ENCODE data around the gene RCCD1.
"Not testable (repeated sequence)": the region's sequence is repeated elsewhere in the genome, so short reads cannot be mapped to it uniquely, and the experiment has no call there.

RCCD1 gene

DNA sequence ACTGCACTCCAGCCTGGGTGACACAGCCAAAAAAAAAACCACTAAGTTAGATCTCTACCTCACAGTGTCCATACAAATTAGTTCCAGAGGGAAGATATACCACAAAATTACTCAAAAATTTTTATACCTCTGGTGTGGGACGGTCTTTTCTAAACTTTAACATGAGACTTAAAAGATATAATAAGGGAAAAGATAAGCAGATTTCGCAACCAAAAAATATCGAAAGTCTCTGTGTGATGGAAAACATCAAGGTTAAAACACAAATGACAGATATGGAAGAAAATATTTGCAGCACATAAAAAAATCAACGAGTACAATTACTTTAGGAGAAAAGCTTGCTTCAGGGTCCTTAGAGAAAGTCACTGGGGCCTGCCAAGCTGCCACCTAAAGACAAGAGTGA is 32.8 kb upstream of the RCCD1 start:
- H4K8ac ChIP-seq (ENCODE audit: low read depth, low read length) = no peak overlapping the region
- no peak overlapping the region for H3K56ac ChIP-seq (ENCODE audit: low read length)
- no peak overlapping the region for H2BK15ac ChIP-seq (replicated peaks; ENCODE audit: low read depth)
- no peak overlapping the region for H2BK120ac ChIP-seq (ENCODE audit: low read depth, low read length)
- no peak overlapping the region for H2BK5ac ChIP-seq (ENCODE audit: low read length)
- H3K27ac ChIP-seq (ENCODE audit: low read depth, low read length) = no peak overlapping the region
- DNase-seq = no peak
- H3K4me2 ChIP-seq (ENCODE audit: low read length) = no peak overlapping the region
- no peaks in the 10 kb centered on the region for H3K4me1 ChIP-seq (ENCODE audit: control insufficient read depth, low read depth, low read length)
- WGBS (ENCODE audit: extremely low coverage, insufficient coverage, low lambda C conversion rate) = no CpG with 5 or more reads among the region's 4 CpGs
- H3K4me3 ChIP-seq (ENCODE audit: low read length) = no peak overlapping the region
- H3K27me3 ChIP-seq (ENCODE audit: insufficient read depth, low read length, poor library complexity) = no peaks in the 10 kb centered on the region
- no peak overlapping the region for H3K9ac ChIP-seq (ENCODE audit: low read length)
- no peaks in the 10 kb centered on the region for H3K79me1 ChIP-seq (ENCODE audit: low read length)
- H3K18ac ChIP-seq (ENCODE audit: low read length) = no peak overlapping the region
- no peak overlapping the region for H3K4ac ChIP-seq (ENCODE audit: low read depth, low read length)
- no peak overlapping the region for H4K5ac ChIP-seq (ENCODE audit: low read length)
- no peaks in the 10 kb centered on the region for H3K36me3 ChIP-seq (ENCODE audit: control insufficient read depth, insufficient read depth, low read length)
- no peak overlapping the region for H2AK5ac ChIP-seq (ENCODE audit: low read length)
- no peaks in the 10 kb centered on the region for H3K79me2 ChIP-seq (ENCODE audit: control insufficient read depth, insufficient read depth, low read length)
- H3K23ac ChIP-seq (ENCODE audit: low read length) = no peak overlapping the region

DNA sequence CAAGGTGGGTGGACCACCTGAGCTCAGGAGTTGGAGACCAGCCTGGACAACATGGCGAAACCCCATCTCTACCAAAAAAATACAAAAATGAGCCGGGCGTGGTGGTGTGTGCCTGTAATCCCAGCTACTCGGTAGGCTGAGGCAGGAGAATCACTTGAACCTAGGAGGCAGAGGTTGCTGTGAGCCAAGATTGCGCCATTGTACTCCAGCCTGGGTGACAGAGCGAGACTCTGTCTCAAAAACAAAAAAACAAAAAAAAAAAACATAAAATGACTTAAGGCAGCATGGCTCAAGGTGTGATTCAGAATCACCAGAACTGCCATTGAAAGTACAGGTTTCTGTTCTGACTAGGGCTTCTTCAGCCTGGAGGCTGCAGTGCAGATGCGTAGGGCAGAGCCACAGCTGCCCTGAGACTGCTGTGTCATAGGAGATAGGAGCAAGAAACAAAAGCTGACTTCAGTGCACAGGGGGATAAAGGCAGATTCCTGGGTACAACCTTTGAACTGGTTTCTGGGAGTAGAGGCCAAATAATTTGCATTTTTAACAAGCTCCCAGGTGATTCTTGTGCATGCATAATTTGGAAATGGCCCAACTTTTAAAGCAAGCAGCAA is 31.9 kb upstream of the RCCD1 start:
- H3K4me2 ChIP-seq (ENCODE audit: low read length); H2AK5ac ChIP-seq (ENCODE audit: low read length); H3K79me2 ChIP-seq (ENCODE audit: control insufficient read depth, insufficient read depth, low read length); H3K4me1 ChIP-seq (ENCODE audit: control insufficient read depth, low read depth, low read length); H3K4ac ChIP-seq (ENCODE audit: low read depth, low read length); H2BK120ac ChIP-seq (ENCODE audit: low read depth, low read length); H3K4me3 ChIP-seq (ENCODE audit: low read length); H3K27ac ChIP-seq (ENCODE audit: low read depth, low read length); H4K8ac ChIP-seq (ENCODE audit: low read depth, low read length); H2BK15ac ChIP-seq (replicated peaks; ENCODE audit: low read depth); H2BK5ac ChIP-seq (ENCODE audit: low read length); H4K5ac ChIP-seq (ENCODE audit: low read length); H3K79me1 ChIP-seq (ENCODE audit: low read length); DNase-seq; H3K23ac ChIP-seq (ENCODE audit: low read length); H3K36me3 ChIP-seq (ENCODE audit: control insufficient read depth, insufficient read depth, low read length); H3K9ac ChIP-seq (ENCODE audit: low read length); H3K56ac ChIP-seq (ENCODE audit: low read length); H3K27me3 ChIP-seq (ENCODE audit: insufficient read depth, low read length, poor library complexity); H3K18ac ChIP-seq (ENCODE audit: low read length): not testable (repeated sequence)
- no CpG with 5 or more reads among the region's 7 CpGs for WGBS (ENCODE audit: extremely low coverage, insufficient coverage, low lambda C conversion rate)

DNA sequence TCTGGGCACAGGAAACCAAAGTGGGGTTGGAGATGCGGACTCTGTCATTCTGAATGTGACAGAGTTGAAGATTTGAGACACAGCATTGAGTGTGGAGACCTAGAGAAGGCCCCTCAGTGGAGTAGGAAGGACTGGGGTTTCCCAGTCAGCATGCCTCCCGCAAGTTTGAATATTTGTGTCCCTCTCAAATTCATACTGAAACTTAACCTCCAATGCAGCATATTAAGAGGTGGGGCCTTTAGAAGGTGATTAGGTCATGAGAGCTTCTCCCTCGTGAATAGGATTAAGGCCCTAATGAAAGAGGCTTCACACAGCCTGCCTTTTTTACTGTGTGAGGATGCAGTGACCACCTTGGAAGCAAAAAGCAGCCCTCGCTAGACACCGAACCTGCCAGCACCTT is 30.3 kb upstream of the RCCD1 start:
- H3K79me2 ChIP-seq (ENCODE audit: control insufficient read depth, insufficient read depth, low read length) = no peaks in the 10 kb centered on the region
- no peak overlapping the region for H3K4me3 ChIP-seq (ENCODE audit: low read length)
- DNase-seq = no peak
- no peak overlapping the region for H4K5ac ChIP-seq (ENCODE audit: low read length)
- no peak overlapping the region for H3K4me2 ChIP-seq (ENCODE audit: low read length)
- H3K27me3 ChIP-seq (ENCODE audit: insufficient read depth, low read length, poor library complexity) = no peaks in the 10 kb centered on the region
- no peaks in the 10 kb centered on the region for H3K36me3 ChIP-seq (ENCODE audit: control insufficient read depth, insufficient read depth, low read length)
- no CpG with 5 or more reads among the region's 5 CpGs for WGBS (ENCODE audit: extremely low coverage, insufficient coverage, low lambda C conversion rate)
- no peak overlapping the region for H3K27ac ChIP-seq (ENCODE audit: low read depth, low read length)
- H2BK5ac ChIP-seq (ENCODE audit: low read length) = no peak overlapping the region
- no peak overlapping the region for H3K23ac ChIP-seq (ENCODE audit: low read length)
- H3K9ac ChIP-seq (ENCODE audit: low read length) = no peak overlapping the region
- no peak overlapping the region for H2AK5ac ChIP-seq (ENCODE audit: low read length)
- no peak overlapping the region for H2BK120ac ChIP-seq (ENCODE audit: low read depth, low read length)
- H4K8ac ChIP-seq (ENCODE audit: low read depth, low read length) = no peak overlapping the region
- no peak overlapping the region for H3K56ac ChIP-seq (ENCODE audit: low read length)
- H3K79me1 ChIP-seq (ENCODE audit: low read length) = no peaks in the 10 kb centered on the region
- H3K18ac ChIP-seq (ENCODE audit: low read length) = no peak overlapping the region
- no peak overlapping the region for H3K4ac ChIP-seq (ENCODE audit: low read depth, low read length)
- H2BK15ac ChIP-seq (replicated peaks; ENCODE audit: low read depth) = no peak overlapping the region
- no peaks in the 10 kb centered on the region for H3K4me1 ChIP-seq (ENCODE audit: control insufficient read depth, low read depth, low read length)

DNA sequence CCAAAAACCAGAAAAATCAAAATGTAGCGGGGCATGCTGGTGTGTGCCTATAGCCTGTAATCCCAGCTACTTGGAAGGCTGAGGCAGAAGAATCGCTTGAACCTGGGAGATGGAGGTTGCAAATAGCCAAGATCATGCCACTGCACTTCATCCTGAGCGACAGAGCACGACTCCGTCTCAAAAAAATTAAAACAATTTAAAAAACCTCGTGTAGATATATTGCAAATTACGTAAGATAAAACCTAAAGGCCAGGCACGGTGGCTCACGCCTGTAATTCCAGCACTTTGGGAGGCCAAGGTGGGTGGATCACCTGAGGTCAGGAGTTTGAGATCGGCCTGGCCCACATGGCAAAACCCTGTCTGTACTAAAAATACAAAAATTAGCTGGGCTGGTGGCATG is 27.9 kb upstream of the RCCD1 start:
- H3K36me3 ChIP-seq (ENCODE audit: control insufficient read depth, insufficient read depth, low read length); H3K4me2 ChIP-seq (ENCODE audit: low read length); H3K18ac ChIP-seq (ENCODE audit: low read length); H3K4ac ChIP-seq (ENCODE audit: low read depth, low read length); H3K27ac ChIP-seq (ENCODE audit: low read depth, low read length); H4K5ac ChIP-seq (ENCODE audit: low read length); H2BK15ac ChIP-seq (replicated peaks; ENCODE audit: low read depth); H3K79me1 ChIP-seq (ENCODE audit: low read length); H2AK5ac ChIP-seq (ENCODE audit: low read length); H4K8ac ChIP-seq (ENCODE audit: low read depth, low read length); H3K56ac ChIP-seq (ENCODE audit: low read length); H2BK5ac ChIP-seq (ENCODE audit: low read length); H3K79me2 ChIP-seq (ENCODE audit: control insufficient read depth, insufficient read depth, low read length); H3K23ac ChIP-seq (ENCODE audit: low read length); H3K4me1 ChIP-seq (ENCODE audit: control insufficient read depth, low read depth, low read length); H2BK120ac ChIP-seq (ENCODE audit: low read depth, low read length); H3K4me3 ChIP-seq (ENCODE audit: low read length); H3K9ac ChIP-seq (ENCODE audit: low read length); H3K27me3 ChIP-seq (ENCODE audit: insufficient read depth, low read length, poor library complexity); DNase-seq: not testable (repeated sequence)
- no CpG with 5 or more reads among the region's 10 CpGs for WGBS (ENCODE audit: extremely low coverage, insufficient coverage, low lambda C conversion rate)

DNA sequence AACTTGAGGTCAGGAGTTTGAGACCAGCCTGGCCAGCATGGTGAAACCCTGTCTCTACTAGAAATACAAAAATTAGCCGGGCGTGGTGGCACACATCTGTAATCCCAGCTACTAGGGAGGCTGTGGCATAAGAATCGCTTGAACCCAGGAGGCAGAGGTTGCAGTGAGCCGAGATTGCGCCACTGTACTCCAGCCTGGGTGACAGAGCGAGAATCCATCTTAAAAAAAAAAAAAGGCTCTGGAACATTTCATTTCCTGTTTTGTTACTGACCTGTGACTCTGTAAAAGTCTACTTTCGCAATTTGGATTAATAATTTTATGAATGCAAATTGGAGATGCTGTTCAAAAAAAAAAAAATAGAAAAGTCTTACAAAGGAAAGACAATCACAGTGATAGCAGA is 26.6 kb upstream of the RCCD1 start:
- H3K36me3 ChIP-seq (ENCODE audit: control insufficient read depth, insufficient read depth, low read length); H3K27me3 ChIP-seq (ENCODE audit: insufficient read depth, low read length, poor library complexity); H3K79me2 ChIP-seq (ENCODE audit: control insufficient read depth, insufficient read depth, low read length); H2BK15ac ChIP-seq (replicated peaks; ENCODE audit: low read depth); H4K8ac ChIP-seq (ENCODE audit: low read depth, low read length); H3K79me1 ChIP-seq (ENCODE audit: low read length); H3K4me2 ChIP-seq (ENCODE audit: low read length); DNase-seq; H4K5ac ChIP-seq (ENCODE audit: low read length); H3K4me3 ChIP-seq (ENCODE audit: low read length); H3K23ac ChIP-seq (ENCODE audit: low read length); H3K4ac ChIP-seq (ENCODE audit: low read depth, low read length); H3K56ac ChIP-seq (ENCODE audit: low read length); H2BK120ac ChIP-seq (ENCODE audit: low read depth, low read length); H2AK5ac ChIP-seq (ENCODE audit: low read length); H2BK5ac ChIP-seq (ENCODE audit: low read length); H3K9ac ChIP-seq (ENCODE audit: low read length); H3K18ac ChIP-seq (ENCODE audit: low read length); H3K27ac ChIP-seq (ENCODE audit: low read depth, low read length); H3K4me1 ChIP-seq (ENCODE audit: control insufficient read depth, low read depth, low read length): not testable (repeated sequence)
- WGBS (ENCODE audit: extremely low coverage, insufficient coverage, low lambda C conversion rate) = no CpG with 5 or more reads among the region's 7 CpGs

DNA sequence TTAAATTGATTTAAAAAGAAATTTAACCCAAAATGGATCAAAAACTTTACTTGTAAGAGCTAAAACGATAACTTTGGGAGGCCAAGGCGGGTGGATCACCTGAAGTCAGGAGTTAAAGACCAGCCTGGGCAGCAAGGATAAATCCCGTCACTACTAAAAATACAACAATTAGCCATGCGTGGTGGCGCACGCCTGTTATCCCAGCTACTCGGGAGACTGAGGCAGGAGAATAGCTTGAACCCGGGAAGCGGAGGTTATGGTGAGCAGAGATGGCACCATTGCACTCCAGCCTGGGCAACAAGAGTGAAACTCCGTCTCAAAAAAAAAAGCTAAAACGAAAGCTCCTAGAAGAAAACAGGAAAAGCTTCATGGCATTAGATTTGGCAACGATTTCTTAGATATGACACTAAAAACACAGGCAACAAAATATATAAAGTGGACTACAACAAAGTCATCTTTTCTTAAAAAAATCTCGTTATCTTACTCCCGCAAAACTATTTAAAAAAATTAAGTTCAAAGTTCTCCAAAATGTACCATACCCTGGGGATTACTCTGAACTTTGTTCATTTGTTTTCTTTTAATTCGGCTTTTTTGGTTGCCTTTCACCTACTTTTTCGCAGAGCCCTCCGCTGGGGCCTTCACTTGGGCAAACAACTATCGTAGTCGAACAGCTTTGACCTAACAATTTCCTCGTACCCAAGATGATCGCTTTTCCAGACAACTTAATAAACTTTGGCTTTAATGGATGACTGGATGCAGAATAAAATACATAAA is 25.3 kb upstream of the RCCD1 start:
- DNase-seq = no peak
- Histone ChIP-seq H3K4ac (ENCODE audit: low read depth, low read length) (no peak overlapping the region), H3K4me1 (ENCODE audit: control insufficient read depth, low read depth, low read length) (no peaks in the 10 kb centered on the region), H3K9ac (ENCODE audit: low read length) (no peak overlapping the region), H3K36me3 (ENCODE audit: control insufficient read depth, insufficient read depth, low read length) (no peaks in the 10 kb centered on the region), H2AK5ac (ENCODE audit: low read length) (no peak overlapping the region), H3K79me2 (ENCODE audit: control insufficient read depth, insufficient read depth, low read length) (no peaks in the 10 kb centered on the region), H4K8ac (ENCODE audit: low read depth, low read length) (no peak overlapping the region), H3K56ac (ENCODE audit: low read length) (no peak overlapping the region), H3K4me3 (ENCODE audit: low read length) (no peak overlapping the region), H3K23ac (ENCODE audit: low read length) (no peak overlapping the region), H3K27ac (ENCODE audit: low read depth, low read length) (no peak overlapping the region), H2BK5ac (ENCODE audit: low read length) (no peak overlapping the region), H2BK15ac (replicated peaks; ENCODE audit: low read depth) (no peak overlapping the region), H3K18ac (ENCODE audit: low read length) (no peak overlapping the region), H3K4me2 (ENCODE audit: low read length) (no peak overlapping the region), H2BK120ac (ENCODE audit: low read depth, low read length) (no peak overlapping the region), H4K5ac (ENCODE audit: low read length) (no peak overlapping the region), H3K79me1 (ENCODE audit: low read length) (no peaks in the 10 kb centered on the region), H3K27me3 (ENCODE audit: insufficient read depth, low read length, poor library complexity) (no peaks in the 10 kb centered on the region)
- WGBS (ENCODE audit: extremely low coverage, insufficient coverage, low lambda C conversion rate) = 100% methylated on average over 2 of the region's 21 CpGs
